K562 (cell line): ENCODE measurements around the gene VPS4A. TPM values are rescaled to one million over a fixed set of nuclear protein-coding genes. Genes with fewer than 3 reads are reported as not detected.

Experiments used
- BHLHE40 ChIP-seq: IDR thresholded peaks from 2 replicates; pipeline ENCODE4 v1.6.1; 2011; ENCODE audit warnings: low read length, improper control_type of control experiment
- CBFA2T2 ChIP-seq: fragments of 450-650 bp; conservative IDR thresholded peaks from 2 replicates; pipeline ENCODE4 v1.6.1; 2017; ENCODE audit warnings: mild to moderate bottlenecking
- CC2D1A ChIP-seq: fragments of 450-650 bp; IDR thresholded peaks from 2 replicates; pipeline ENCODE4 v1.6.1; 2017; ENCODE audit warnings: mild to moderate bottlenecking
- CREB3 ChIP-seq: fragments of 450-650 bp; conservative IDR thresholded peaks from 2 replicates; pipeline ENCODE4 v1.6.1; 2016; ENCODE audit warnings: missing genetic modification characterization, low read depth, mild to moderate bottlenecking, missing compliant biosample characterization, moderate library complexity
- HDAC2 ChIP-seq: fragments of 450-650 bp; IDR thresholded peaks from 2 replicates; pipeline ENCODE4 v1.6.1; 2016; ENCODE audit warnings: mild to moderate bottlenecking
- IRF2 ChIP-seq: sonication (generic); formaldehyde crosslinking; IDR thresholded peaks from 2 replicates; pipeline ENCODE4 v1.8.1; 2022; ENCODE audit warnings: mild to moderate bottlenecking, missing genetic modification reagents
- LEF1 ChIP-seq: fragments of 450-650 bp; IDR thresholded peaks from 2 replicates; pipeline ENCODE4 v1.6.1; 2016; ENCODE audit warnings: mild to moderate bottlenecking
- MAFG ChIP-seq: fragments of 450-650 bp; conservative IDR thresholded peaks from 2 replicates; pipeline ENCODE4 v1.6.1; 2016; ENCODE audit warnings: missing genetic modification characterization, missing compliant biosample characterization
- MAFK ChIP-seq: IDR thresholded peaks from 2 replicates; pipeline ENCODE4 v1.6.1; 2011; ENCODE audit warnings: low read length, improper control_type of control experiment
- MTA2 ChIP-seq: fragments of 450-650 bp; IDR thresholded peaks from 2 replicates; pipeline ENCODE4 v1.6.1; 2016; ENCODE audit warnings: low read depth
- NCOR1 ChIP-seq: fragments of 450-650 bp; IDR thresholded peaks from 2 replicates; pipeline ENCODE4 v1.6.1; 2016; ENCODE audit warnings: mild to moderate bottlenecking, moderate library complexity
- PKNOX1 ChIP-seq: fragments of 450-650 bp; IDR thresholded peaks from 2 replicates; pipeline ENCODE4 v1.6.1; 2016
- RCOR1 ChIP-seq, 2 experiments: IDR thresholded peaks; 2 replicates each; pipeline ENCODE4 v1.6.1; 2012; ENCODE audit warnings: low read depth in 2 of 2, low read length in 2 of 2, borderline replicate concordance in 1 of 2, improper control_type of control experiment in 1 of 2
- SMARCE1 ChIP-seq: fragments of 450-650 bp; IDR thresholded peaks from 2 replicates; pipeline ENCODE4 v1.7.1; 2016; ENCODE audit warnings: mild to moderate bottlenecking
- TCF7L2 ChIP-seq: fragments of 150-350 bp; IDR thresholded peaks from 2 replicates; pipeline ENCODE4 v1.6.1; 2016; ENCODE audit warnings: low read depth, mild to moderate bottlenecking, low read length, moderate library complexity
- TRIM24 ChIP-seq, 2 experiments: fragments of 450-650 bp; IDR thresholded peaks; 2 replicates each; pipeline ENCODE4 v1.6.1; 2016
- ZBTB1 ChIP-seq: sonication (generic); formaldehyde crosslinking; IDR thresholded peaks from 2 replicates; pipeline ENCODE4 v1.8.1; 2023; ENCODE audit warnings: missing genetic modification reagents, low read depth, mild to moderate bottlenecking, borderline replicate concordance
- ZMIZ1 ChIP-seq, 2 experiments: fragments of 150-350 bp in 1 of 2; IDR thresholded peaks; 2 replicates each; pipeline ENCODE4 v1.6.1; 2012 to 2016; ENCODE audit warnings: low read depth in 2 of 2, low read length in 2 of 2, mild to moderate bottlenecking in 1 of 2, moderate library complexity in 1 of 2
- ZNF609 ChIP-seq: sonication (generic); formaldehyde crosslinking; IDR thresholded peaks from 2 replicates; pipeline ENCODE4 v1.8.1; 2023; ENCODE audit warnings: missing genetic modification reagents, mild to moderate bottlenecking, borderline replicate concordance
- ZNF766 ChIP-seq: fragments of 200-800 bp; sonication (Bioruptor generic); conservative IDR thresholded peaks from 2 replicates; pipeline ENCODE4 v1.6.1; 2016; ENCODE audit warnings: missing genetic modification characterization, missing compliant biosample characterization
- polyA plus RNA-seq, 8 experiments: library from polyadenylated mRNA; depleted of rRNA in 4 of 8; stranded (reverse) in 5 of 8; unstranded in 3 of 8; fragments of >200 nt; fragmentation: Nextera tagmentation in 2 of 8; fragmentation: Illumina TruSeq in 1 of 8; extraction: Ambion mirVana in 2 of 8; extraction: Trizol in 1 of 8; gene quantifications; 2 replicates each; pipeline versions ENCODE4 v1.2.1 to v1.2.3, GENCODE V29; 2011 to 2014; ENCODE audit warnings: inconsistent platforms in 1 of 8, missing spikeins in 1 of 8
- total RNA-seq, 7 experiments: library from RNA; depleted of rRNA in 6 of 7; stranded (reverse); fragments of >200 nt in 6 of 7; fragmentation: Illumina TruSeq in 2 of 7; extraction: Trizol in 2 of 7; gene quantifications; 2 replicates each; pipeline versions ENCODE4 v1.2.1 to v1.2.3, GENCODE V29; 2011 to 2021; ENCODE audit warnings: low replicate concordance in 1 of 7

Gene VPS4A
- total and polyA plus RNA-seq, 9 of the 15 experiments (the other 6 are each of a cell fraction or from before 2014, with no cell fraction given): 7.6 to 45.4 (median 29.9) TPM

- TF ChIP-seq ZMIZ1 (IDR thresholded peaks at IDR 0.05; ENCODE audit: low read depth in 2 of 2, low read length in 2 of 2) (0 out of 4 replicates have a peak, but pooled peaks of 1 of the 2 experiments have one; percentile 38), CREB3 (no peak), CBFA2T2 (peak; percentile 87), PKNOX1 (peak; percentile 82), CC2D1A (peak; percentile 16; the same call in 1 of the 2 replicates), MAFK (peak; percentile 46; the same call in 1 of the 2 replicates), IRF2 (CRISPR knock-in tag) (no peak), HDAC2 (peak; percentile 49; the same call in 1 of the 2 replicates), ZNF609 (CRISPR knock-in tag) (no peak), MAFG (tag) (peak; percentile 75), TCF7L2 (no peak), MTA2 (peak; percentile 70), BHLHE40 (peak; percentile 86), NCOR1 (peak; percentile 82), ZNF766 (0 out of 2 replicates have a peak, but pooled peaks have one; percentile 24), ZBTB1 (CRISPR knock-in tag) (no peak), TRIM24 (IDR thresholded peaks at IDR 0.05) (peak; percentile 51 to 59; a peak in 2 of 4 replicates), SMARCE1 (peak; percentile 78), LEF1 (peak; percentile 60; the same call in 1 of the 2 replicates), RCOR1 (IDR thresholded peaks at IDR 0.05; ENCODE audit: borderline replicate concordance in 1 of 2, low read depth in 2 of 2, low read length in 2 of 2) (peak in 1 of 2 experiments; percentile 78; a peak in 2 of 4 replicates)
Observed at GRCh38 chr16:69267633-69268032, 43.5 kb upstream of the VPS4A start (continued).
